Neural cell (in vitro differentiated cells): ENCODE measurements around the gene KLHDC8B. TPM values are rescaled to one million over a fixed set of nuclear protein-coding genes. Genes with fewer than 3 reads are reported as not detected.

Source experiments
- H2AFZ ChIP-seq: fragments of 200-600, 300-800 bp; sonication (generic), shearing (Covaris generic); 2 replicates; pipeline ENCODE4 v1.6.0; 2014; ENCODE audit warnings: low read depth, mild to moderate bottlenecking, antibody characterized with exemption, low read length, moderate library complexity
- H3F3A ChIP-seq: fragments of 200-600 bp; shearing (Covaris generic); 2 replicates; pipeline ENCODE4 v1.6.1; 2016; ENCODE audit warnings: mild to moderate bottlenecking, moderate library complexity, mixed read lengths, antibody characterized with exemption, low read length; ENCODE audit not compliant: insufficient read depth, poor library complexity, severe bottlenecking
- H3K27ac ChIP-seq: fragments of 200-600, 300-800 bp; sonication (generic), shearing (Covaris generic); 2 replicates; pipeline ENCODE4 v1.5.1; 2014; ENCODE audit warnings: mild to moderate bottlenecking, low read length, moderate library complexity
- H3K27me3 ChIP-seq: fragments of 300-800, 200-600 bp; sonication (generic), shearing (Covaris generic); 2 replicates; pipeline ENCODE4 v1.6.0; 2014; ENCODE audit warnings: mild to moderate bottlenecking, low read depth, low read length, moderate library complexity; ENCODE audit not compliant: insufficient read depth
- H3K36me3 ChIP-seq: fragments of 300-800, 200-600 bp; sonication (generic), shearing (Covaris generic); 2 replicates; pipeline ENCODE4 v1.5.1; 2014; ENCODE audit warnings: mild to moderate bottlenecking, antibody characterized with exemption, low read length, moderate library complexity; ENCODE audit not compliant: insufficient read depth
- H3K4me2 ChIP-seq: fragments of 300-800, 200-600 bp; sonication (generic), shearing (Covaris generic); 2 replicates; pipeline ENCODE4 v1.6.0; 2014; ENCODE audit warnings: mild to moderate bottlenecking, low read length
- H3K4me3 ChIP-seq: fragments of 300-800, 200-600 bp; sonication (generic), shearing (Covaris generic); 2 replicates; pipeline ENCODE4 v1.5.1; 2014; ENCODE audit warnings: mild to moderate bottlenecking, low read length, moderate library complexity
- H3K79me2 ChIP-seq: fragments of 200-600 bp; shearing (Covaris generic); replicated peaks from 2 replicates; pipeline ENCODE4 v1.6.0; 2014; ENCODE audit warnings: mild to moderate bottlenecking, low read length, moderate library complexity; ENCODE audit not compliant: insufficient read depth
- H3K9ac ChIP-seq: fragments of 300-800, 200-600 bp; sonication (generic), shearing (Covaris generic); 2 replicates; pipeline ENCODE4 v1.6.1; 2016; ENCODE audit warnings: mild to moderate bottlenecking, low read length, mixed read lengths
- H3K9me2 ChIP-seq: fragments of 200-600 bp; shearing (Covaris generic); 2 replicates; pipeline ENCODE4 v1.6.1; 2016; ENCODE audit warnings: mild to moderate bottlenecking, low read length, mixed read lengths; ENCODE audit not compliant: insufficient read depth
- H3K9me3 ChIP-seq: fragments of 200-600, 300-800 bp; sonication (generic), shearing (Covaris generic); 2 replicates; pipeline ENCODE4 v1.6.1; 2016; ENCODE audit warnings: mild to moderate bottlenecking, mixed run types, low read length, moderate library complexity, mixed read lengths
- H4K20me1 ChIP-seq: fragments of 200-600 bp; shearing (Covaris generic); 2 replicates; pipeline ENCODE4 v1.6.1; 2016; ENCODE audit warnings: mild to moderate bottlenecking, mixed run types; ENCODE audit not compliant: insufficient read depth
- CTCF ChIP-seq: fragments of 450-650 bp; IDR thresholded peaks from 2 replicates; pipeline ENCODE4 v1.5.1; 2014; ENCODE audit warnings: antibody characterized with exemption, mild to moderate bottlenecking, moderate library complexity; ENCODE audit not compliant: poor library complexity, severe bottlenecking
- EP300 ChIP-seq: fragments of 450-650 bp; conservative IDR thresholded peaks from 2 replicates; pipeline ENCODE4 v1.6.1; 2014; ENCODE audit warnings: antibody characterized with exemption, mild to moderate bottlenecking, moderate library complexity; ENCODE audit not compliant: poor library complexity, severe bottlenecking
- EZH2 ChIP-seq: fragments of 200-600, 300-800 bp; shearing (Covaris generic), sonication (generic); IDR thresholded peaks from 2 replicates; pipeline ENCODE4 v1.6.1; 2014; ENCODE audit warnings: antibody characterized with exemption, low read length, borderline replicate concordance, mild to moderate bottlenecking; ENCODE audit not compliant: insufficient read depth, poor library complexity, severe bottlenecking
- MXI1 ChIP-seq: fragments of 450-650 bp; conservative IDR thresholded peaks from 2 replicates; pipeline ENCODE4 v1.6.1; 2014; ENCODE audit warnings: antibody characterized with exemption, mild to moderate bottlenecking; ENCODE audit not compliant: poor library complexity, severe bottlenecking
- POLR2AphosphoS5 ChIP-seq: IDR thresholded peaks from 2 replicates; pipeline ENCODE4 v1.6.1; 2012
- RAD21 ChIP-seq: fragments of 450-650 bp; conservative IDR thresholded peaks from 2 replicates; pipeline ENCODE4 v1.6.1; 2014; ENCODE audit warnings: antibody characterized with exemption, mild to moderate bottlenecking, moderate library complexity
- REST ChIP-seq: IDR thresholded peaks from 2 replicates; pipeline ENCODE4 v1.6.1; 2012; ENCODE audit warnings: borderline replicate concordance
- SMC3 ChIP-seq: fragments of 450-650 bp; conservative IDR thresholded peaks from 2 replicates; pipeline ENCODE4 v1.6.1; 2014; ENCODE audit warnings: antibody characterized with exemption, mild to moderate bottlenecking, moderate library complexity; ENCODE audit not compliant: poor library complexity
- TAF1 ChIP-seq: IDR thresholded peaks from 2 replicates; pipeline ENCODE4 v1.6.1; 2012; ENCODE audit warnings: low read depth
- polyA plus RNA-seq: library from polyadenylated mRNA; depleted of rRNA; stranded (reverse); fragments of >200 nt; gene quantifications from 2 replicates; pipeline ENCODE4 v1.2.3, GENCODE V29; 2014

KLHDC8B gene
- polyA plus RNA-seq, 1 donor from 2014 or later, result 65.1 TPM

- Histone ChIP-seq H3K9ac (no peak overlapping the region), H3K79me2 (no peaks in the 10 kb centered on the region), H3F3A (no peaks in the 10 kb centered on the region), H3K9me3 (no peaks in the 10 kb centered on the region), H3K4me2 (no peak overlapping the region), H4K20me1 (no peaks in the 10 kb centered on the region), H3K27ac (no peak overlapping the region), H3K27me3 (no peaks in the 10 kb centered on the region), H3K9me2 (no peaks in the 10 kb centered on the region), H3K36me3 (no peaks in the 10 kb centered on the region), H3K4me3 (no peak overlapping the region), H2AFZ (no peak overlapping the region)
- no peak for TF ChIP-seq SMC3
- no peak for TF ChIP-seq REST
- no peak for TF ChIP-seq RAD21
- no peak for TF ChIP-seq POLR2AphosphoS5
- TF ChIP-seq TAF1, result no peak
- TF ChIP-seq MXI1, result no peak
- TF ChIP-seq EZH2, result no peak
- TF ChIP-seq CTCF, result no peak
- no peak for TF ChIP-seq EP300
Observed at GRCh38 chr3:49222002-49222401, 50.6 kb downstream of the KLHDC8B start.

Other genes starting within 250 kb of the KLHDC8B start
- gene P4HTM, start 181.4 kb upstream of the KLHDC8B start, polyA plus RNA-seq, result 97.3 and 111 TPM in 2 replicates
- 315 and 326 TPM in 2 replicates for gene WDR6, start 164.2 kb upstream of the KLHDC8B start, polyA plus RNA-seq
- gene DALRD3, start 153.0 kb upstream of the KLHDC8B start, polyA plus RNA-seq, result 121 and 145 TPM in 2 replicates
- gene NDUFAF3, start 149.5 kb upstream of the KLHDC8B start, polyA plus RNA-seq, result 36.2 and 49.0 TPM in 2 replicates
- gene IMPDH2, start 142.2 kb upstream of the KLHDC8B start, polyA plus RNA-seq, result 137 and 148 TPM in 2 replicates
- gene QRICH1, start 77.5 kb upstream of the KLHDC8B start, polyA plus RNA-seq, result 87.5 and 122 TPM in 2 replicates
- gene QARS1, start 66.8 kb upstream of the KLHDC8B start, polyA plus RNA-seq, result 174 and 212 TPM in 2 replicates
- gene USP19, start 50.8 kb upstream of the KLHDC8B start, polyA plus RNA-seq, result 58.5 and 62.0 TPM in 2 replicates
- 2.0 and 15.9 TPM in 2 replicates for gene LAMB2, start 38.5 kb upstream of the KLHDC8B start, polyA plus RNA-seq
- 14.8 and 25.7 TPM in 2 replicates for gene CCDC71, start 5.3 kb upstream of the KLHDC8B start, polyA plus RNA-seq
- gene C3orf62, start 105.6 kb downstream of the KLHDC8B start, polyA plus RNA-seq, result 15.6 and 18.0 TPM in 2 replicates
- 35.5 and 42.7 TPM in 2 replicates for gene USP4, start 168.5 kb downstream of the KLHDC8B start, polyA plus RNA-seq
- 106 and 130 TPM in 2 replicates for gene GPX1, start 186.8 kb downstream of the KLHDC8B start, polyA plus RNA-seq
- gene RHOA, start 240.4 kb downstream of the KLHDC8B start, polyA plus RNA-seq, result 142 and 159 TPM in 2 replicates
- gene TCTA, start 240.8 kb downstream of the KLHDC8B start, polyA plus RNA-seq, result 17.1 and 23.5 TPM in 2 replicates